ENCODE measurements around the gene NCBP3. TPM values are rescaled to one million over a fixed set of nuclear protein-coding genes. Genes with fewer than 3 reads are reported as not detected.

Gene NCBP3
- total and polyA plus RNA-seq, 2 of the 4 experiments (the other 2 are of a cell fraction): 10.8 to 13.5 TPM

- no peak overlapping the region for H2AK9ac ChIP-seq (replicated peaks; ENCODE audit: low read depth, low read length, poor library complexity)
- ChIA-PET POLR2A (ENCODE audit: unreplicated experiment) (no interaction called here), CTCF (no interaction called here)
- DNase-seq (no peak), ATAC-seq (ENCODE audit: low read depth) (no peak)
- no peaks in the 10 kb centered on the region for H3K9me3 ChIP-seq (ENCODE audit: control insufficient read depth, insufficient read depth, low read length)
- H3K27me3 ChIP-seq (ENCODE audit: control insufficient read depth, insufficient read depth, low read length): peaks cover 9% of the 10 kb centered on the region
- H2BK5ac ChIP-seq (ENCODE audit: low read depth, low read length, poor library complexity, severe bottlenecking): no peak overlapping the region
- H3K9me1 ChIP-seq (ENCODE audit: insufficient read depth, low read length): peaks cover 3% of the 10 kb centered on the region; the same call in 1 of the 2 replicates
- no peak overlapping the region for H2AFZ ChIP-seq (replicated peaks; ENCODE audit: low read length, poor library complexity)
- H3K4me2 ChIP-seq (ENCODE audit: low read depth, low read length): no peak overlapping the region
- no peak overlapping the region for H3K9ac ChIP-seq (ENCODE audit: low read depth, low read length)
- in situ Hi-C loops (cut with MboI; ENCODE audit: low sequenced_read_pairs) (no loop called here), dilution Hi-C loops (cut with HindIII; ENCODE audit: low sequenced_read_pairs, unreplicated experiment) (no loop called here), intact Hi-C loops (cut with micrococcal nuclease) (no loop called here)
- WGBS, 2 experiments (ENCODE audit: extremely low coverage in 2 of 2, insufficient read length in 1 of 2): 79% methylated on average over 17 of the region's 24 CpGs; no CpG with 5 or more reads in 1 of the 2 experiments
- TF ChIP-seq MXI1 (IDR thresholded peaks at IDR 0.05; ENCODE audit: borderline replicate concordance, low read depth, low read length): no peak
- no peak for TF ChIP-seq SMC3 (IDR thresholded peaks at IDR 0.05; ENCODE audit: low read depth, low read length)
- TF ChIP-seq RCOR1 (IDR thresholded peaks at IDR 0.05; ENCODE audit: insufficient replicate concordance, low read length): no peak
- TF ChIP-seq RFX5 (IDR thresholded peaks at IDR 0.05; ENCODE audit: low read depth, low read length): no peak
- TF ChIP-seq CTCF (conservative IDR thresholded peaks at IDR 0.05; ENCODE audit: low read depth, low read length): no peak
- no peak for TF ChIP-seq CHD1 (IDR thresholded peaks at IDR 0.05; ENCODE audit: low read depth, low read length)
- TF ChIP-seq POLR2A (IDR thresholded peaks at IDR 0.05; ENCODE audit: low read depth, low read length): no peak
- no peak for TF ChIP-seq FOS (IDR thresholded peaks at IDR 0.05; ENCODE audit: low read depth, low read length)
- no peak for TF ChIP-seq BHLHE40 (IDR thresholded peaks at IDR 0.05; ENCODE audit: low read depth, low read length)
- no peak for TF ChIP-seq NFE2L2 (IDR thresholded peaks at IDR 0.05; ENCODE audit: low read depth, low read length)
- no peak for TF ChIP-seq MAZ (IDR thresholded peaks at IDR 0.05; ENCODE audit: borderline replicate concordance, low read depth, low read length)
- TF ChIP-seq RAD21 (IDR thresholded peaks at IDR 0.05; ENCODE audit: low read length): no peak
- TF ChIP-seq ELK1 (IDR thresholded peaks at IDR 0.05; ENCODE audit: borderline replicate concordance, low read depth, low read length): no peak
- no peak for TF ChIP-seq MAFK (IDR thresholded peaks at IDR 0.05; ENCODE audit: low read depth, low read length)
- no peak overlapping the region for H3K56ac ChIP-seq (ENCODE audit: extremely low read depth, insufficient read depth, low read length)
- no peak overlapping the region for H3K27ac ChIP-seq (ENCODE audit: insufficient read depth, low read length)
- H4K20me1 ChIP-seq (ENCODE audit: insufficient read depth, low read length): no peaks in the 10 kb centered on the region
- no TSS peak for BruUV-seq (replicated peaks)
- no peaks in the 10 kb centered on the region for H3K4me1 ChIP-seq (ENCODE audit: control insufficient read depth, insufficient read depth, low read length)
- H2BK20ac ChIP-seq (ENCODE audit: low read depth, low read length): no peak overlapping the region
- H2BK15ac ChIP-seq (ENCODE audit: low read depth, low read length): no peak overlapping the region
- no peak overlapping the region for H3K4me3 ChIP-seq (ENCODE audit: insufficient read depth, low read depth, low read length)
- H3K18ac ChIP-seq (ENCODE audit: low read depth, low read length): no peak overlapping the region
- no peak overlapping the region for H2BK120ac ChIP-seq (ENCODE audit: low read depth, low read length)
- H4K5ac ChIP-seq (ENCODE audit: low read depth, low read length): no peak overlapping the region
- no peak overlapping the region for H3K4ac ChIP-seq (ENCODE audit: low read depth, low read length)
- H2AK5ac ChIP-seq (ENCODE audit: low read depth, low read length): no peak overlapping the region
- no peak overlapping the region for H4K8ac ChIP-seq (ENCODE audit: low read depth in 2 of 2, low read length in 2 of 2)
- H3K14ac ChIP-seq (replicated peaks; ENCODE audit: low read depth, low read length): no peak overlapping the region
- no peaks in the 10 kb centered on the region for H3K79me1 ChIP-seq (ENCODE audit: low read depth in 1 of 2, low read length in 2 of 2)
- H3K23ac ChIP-seq (ENCODE audit: low read depth, low read length): no peak overlapping the region
- H4K91ac ChIP-seq (ENCODE audit: insufficient read depth, low read depth, low read length): no peak overlapping the region
- H3K36me3 ChIP-seq (ENCODE audit: control insufficient read depth, insufficient read depth, low read length): no peaks in the 10 kb centered on the region
Observed at GRCh38 chr17:3851461-3852100, 5.5 kb upstream of the NCBP3 start.

Data from IMR-90 (cell line).